Posterior vena cava (tissue), 2 donors: Measurements from ENCODE around the gene ACBD6. TPM values are rescaled to one million over a fixed set of nuclear protein-coding genes. Genes with fewer than 3 reads are reported as not detected.
"Not testable (repeated sequence)": the region's sequence is repeated elsewhere in the genome, so short reads cannot be mapped to it uniquely, and the experiment has no call there.

ENCODE experiments used
- DNase-seq: peaks from one replicate; pipeline ENCODE4 v3.0.0-alpha.2; 2020; ENCODE audit warnings: low spot score
- intact Hi-C, 2 donors: fragments of 100-400 bp; cut with DNase I; formaldehyde crosslinking; loops; one replicate each; pipeline versions ENCODE4 v1.14.1 to v1.14.2; 2022 to 2023
- long read RNA-seq, 2 donors: library from polyadenylated mRNA; unstranded; transcript quantifications; one replicate each; pipeline ENCODE4 v2.0.0, GENCODE V29; 2020 to 2021
- total RNA-seq, 2 donors: library from RNA; stranded (reverse); fragmentation: NEBNext Ultra II Directional; extraction: Animal tissue kit (Norgen Biotek cat#: 25700); gene quantifications; one replicate each; pipeline ENCODE4 v1.2.1, GENCODE V29; 2021
- donor health status: DM: yes; HTN: yes; CAD: no.
- donor health status: DM: yes; HTN: yes; CAD: no.

The ACBD6 gene, protein sequence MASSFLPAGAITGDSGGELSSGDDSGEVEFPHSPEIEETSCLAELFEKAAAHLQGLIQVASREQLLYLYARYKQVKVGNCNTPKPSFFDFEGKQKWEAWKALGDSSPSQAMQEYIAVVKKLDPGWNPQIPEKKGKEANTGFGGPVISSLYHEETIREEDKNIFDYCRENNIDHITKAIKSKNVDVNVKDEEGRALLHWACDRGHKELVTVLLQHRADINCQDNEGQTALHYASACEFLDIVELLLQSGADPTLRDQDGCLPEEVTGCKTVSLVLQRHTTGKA
- total RNA-seq, result 10 to 100 TPM; 26.8 to 30.2 TPM
- long read RNA-seq, donor 1, transcript ACBD6-201 (8 exons, 1,670 nt), result major isoform, 5 of 9 reads
- long read RNA-seq, donor 1, partial matches to known transcripts, result 1 of 9 reads
- long read RNA-seq, donor 1, other reads (novel, unspliced or antisense), result 3 of 9 reads
- long read RNA-seq, donor 2, transcript ACBD6-201 (8 exons, 1,670 nt), result major isoform, 94 of 99 reads
- long read RNA-seq, donor 2, partial matches to known transcripts, result 0 of 99 reads
- long read RNA-seq, donor 2, other reads (novel, unspliced or antisense), result 5 of 99 reads

DNA sequence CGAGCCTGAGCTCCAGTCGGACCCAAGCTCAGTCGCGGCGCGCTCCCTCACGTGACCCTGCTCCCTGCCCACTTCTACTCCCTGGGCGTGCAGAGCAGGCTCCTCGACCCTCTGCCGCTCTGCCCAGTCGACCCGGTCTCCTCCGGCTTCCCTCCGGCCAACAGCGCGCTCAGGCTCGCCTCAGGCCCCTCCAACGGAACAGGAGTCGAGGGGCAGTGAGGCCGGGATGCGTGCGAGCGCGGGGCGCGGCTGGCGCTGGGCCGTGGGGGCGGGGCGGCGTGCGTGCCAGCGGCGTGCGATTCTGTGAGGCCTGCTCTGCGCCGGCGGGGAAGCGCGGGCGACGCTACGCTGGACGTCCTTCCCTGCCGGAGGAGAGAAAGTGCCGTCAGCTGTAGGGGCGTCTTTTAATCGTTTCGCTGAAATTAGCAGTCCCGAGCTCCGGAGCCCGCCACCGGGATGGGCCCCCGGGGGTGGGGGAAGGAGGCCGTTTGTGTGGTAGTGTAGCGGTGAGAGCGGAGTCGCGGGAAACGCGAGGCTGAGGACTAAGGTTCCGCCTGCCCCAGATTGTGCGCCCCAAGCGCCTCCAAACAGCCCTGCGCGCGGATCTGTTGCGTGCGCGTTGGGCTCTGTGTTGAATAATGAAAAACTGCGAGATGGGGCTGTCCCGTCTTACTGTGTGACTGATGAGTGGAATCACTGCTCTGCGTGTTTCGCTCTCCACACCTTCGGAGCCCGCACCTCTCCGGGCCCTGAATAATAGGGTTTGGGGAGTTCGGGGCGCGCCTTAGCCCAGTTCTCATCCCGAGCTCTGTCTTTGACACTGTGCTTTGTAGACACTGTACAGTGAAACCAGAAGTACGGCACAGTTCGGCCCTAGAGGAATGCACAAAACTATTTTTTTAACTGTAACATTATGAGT, at the start of gene ACBD6:
Gene ACBD6, minus strand, starts transcription at position 217 of the 919 bp plus-strand sequence. CDS start 311 bp downstream, outside the sequence.
- intact Hi-C loops, result no loop called here
- DNase-seq, result peak; percentile 95

DNA sequence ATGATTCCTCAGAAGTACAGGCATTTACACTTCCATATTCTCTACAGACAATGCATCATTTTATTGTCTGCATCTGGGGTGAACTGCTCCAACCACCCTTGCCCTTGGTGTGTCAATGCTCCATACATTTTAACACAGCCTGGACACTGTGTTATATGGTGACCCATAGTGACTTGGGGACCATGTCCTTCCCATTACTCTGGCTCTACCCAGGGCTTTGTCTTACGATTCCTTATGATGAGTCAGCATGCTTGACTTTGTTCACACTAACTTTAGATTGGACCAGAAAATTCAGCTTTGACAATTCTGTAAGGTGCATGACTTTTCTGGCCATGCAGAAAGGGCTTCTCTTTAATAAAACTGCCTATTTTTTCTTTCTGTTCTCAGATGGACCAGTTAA, 49.6 kb upstream of the ACBD6 start:
- intact Hi-C loops, result loop anchor here in 1 of 2 donors (10.0 kb wide), 1 partner anchor 53 kb away; no protein-coding TSS in a partner anchor
- no peak for DNase-seq

DNA sequence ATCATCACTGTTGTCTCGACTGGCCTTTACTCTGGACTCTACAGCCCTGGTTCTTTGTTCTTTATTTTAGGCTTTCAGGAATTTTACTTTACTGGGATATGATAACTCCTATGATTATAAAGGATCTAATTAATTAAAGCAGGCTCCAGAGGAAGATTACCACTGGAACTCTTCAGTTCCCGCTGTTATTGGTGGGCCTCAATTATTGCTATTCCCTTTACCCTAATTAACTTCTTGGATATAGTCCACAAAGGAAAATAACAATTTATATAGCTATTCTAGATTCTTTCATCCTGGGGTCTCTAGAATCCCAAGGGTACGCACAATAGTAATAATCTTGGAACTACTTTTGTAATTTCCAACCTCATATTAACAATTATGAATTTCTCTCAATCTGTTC, 47.9 kb upstream of the ACBD6 start:
- intact Hi-C loops, result loop anchor here in 1 of 2 donors (10.0 kb wide), 1 partner anchor 55 kb away; no protein-coding TSS in a partner anchor
- DNase-seq, result no peak

DNA sequence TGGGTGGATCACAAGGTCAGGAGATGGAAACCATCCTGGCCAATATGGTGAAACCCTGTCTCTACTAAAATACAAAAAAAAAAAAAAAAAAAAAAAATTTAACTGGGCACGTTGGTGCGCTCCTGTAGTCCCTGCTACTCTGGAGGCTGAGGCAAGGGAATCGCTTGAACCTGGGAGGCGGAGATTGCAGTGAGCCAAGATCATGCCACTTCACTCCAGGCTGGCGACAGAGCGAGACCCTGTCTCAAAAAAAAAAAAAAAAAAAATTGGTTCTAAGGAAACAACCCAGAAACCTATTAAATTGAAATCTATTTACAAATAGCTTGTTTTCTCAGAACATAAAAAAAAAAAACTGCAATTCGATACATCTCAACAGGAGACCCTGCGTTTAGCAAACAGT, 47.4 kb upstream of the ACBD6 start:
- not testable (repeated sequence) for DNase-seq

DNA sequence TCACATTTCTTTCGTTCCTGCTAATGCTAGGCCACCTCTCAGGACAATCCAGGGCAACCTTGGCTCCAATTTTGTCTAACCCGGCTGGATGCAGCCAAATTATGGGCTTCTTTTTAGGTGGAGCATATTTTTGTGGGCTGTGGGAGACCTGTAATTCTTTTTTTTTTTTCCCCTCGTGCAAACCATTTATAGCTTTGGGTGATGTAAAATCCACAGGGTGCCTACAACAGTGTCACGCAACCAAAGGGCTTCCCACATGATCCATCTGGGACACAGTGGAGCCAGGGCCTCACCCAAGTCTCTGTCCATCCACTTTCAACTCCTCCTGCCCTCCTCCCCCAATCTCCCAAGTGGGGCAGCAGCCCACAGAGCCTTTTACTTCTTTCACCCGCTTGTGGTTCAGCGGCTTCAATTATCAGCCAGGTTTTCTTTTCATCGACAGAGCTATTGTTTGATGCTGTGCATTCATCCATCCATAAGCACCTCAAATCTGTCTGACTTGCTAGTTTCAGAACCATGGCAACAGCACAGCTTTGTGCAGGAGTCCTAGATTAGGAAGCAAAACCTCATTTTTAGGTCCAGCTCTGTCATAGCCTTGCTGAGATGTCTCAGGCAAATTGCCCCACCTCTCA, 46.4 kb upstream of the ACBD6 start:
- intact Hi-C loops, result no loop called here
- no peak for DNase-seq

More for the DNA sequence above, 47.4 kb upstream of the ACBD6 start:
- intact Hi-C loops, result loop anchor here in 1 of 2 donors (10.0 kb wide), 1 partner anchor 55 kb away; no protein-coding TSS in a partner anchor

DNA sequence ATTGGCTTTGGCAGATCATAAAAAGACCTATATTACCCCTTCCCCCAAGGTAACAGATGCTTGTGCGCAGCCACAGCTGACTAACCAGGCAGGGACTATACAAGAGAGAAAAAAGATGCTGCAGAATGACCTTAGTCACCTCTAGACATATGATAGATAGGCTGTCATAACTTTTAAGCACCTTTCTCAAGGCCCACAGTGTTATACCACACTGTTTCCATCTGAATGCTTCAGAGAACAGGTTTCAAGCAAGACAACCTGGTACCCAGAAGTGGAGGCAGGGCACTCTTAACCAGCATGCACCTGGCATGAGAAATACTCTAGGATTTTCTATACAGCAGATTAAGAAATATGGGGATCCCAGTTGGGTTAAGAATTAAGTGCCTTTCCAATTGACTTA, 43.6 kb upstream of the ACBD6 start:
- intact Hi-C loops, result no loop called here
- DNase-seq, result no peak

DNA sequence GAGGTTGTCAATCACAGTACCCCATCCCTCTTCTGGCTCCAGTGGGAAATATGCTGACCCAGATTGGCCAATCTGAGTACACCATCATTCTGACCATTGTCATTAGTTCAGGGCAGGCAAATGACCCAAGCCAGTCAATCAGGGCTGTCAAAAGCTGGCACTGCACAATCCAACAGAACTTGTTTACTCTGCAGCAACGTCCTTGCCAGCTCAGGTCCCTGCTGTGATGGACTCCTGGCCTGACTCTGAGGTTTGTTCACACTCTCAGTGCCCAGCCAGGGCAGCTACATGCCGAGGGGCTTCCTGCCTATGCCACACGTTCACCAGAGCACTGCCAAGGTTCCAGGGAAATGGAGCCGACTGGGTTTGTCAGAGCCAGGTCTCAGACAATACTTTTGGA, 41.7 kb upstream of the ACBD6 start:
- intact Hi-C loops, result no loop called here
- no peak for DNase-seq

DNA sequence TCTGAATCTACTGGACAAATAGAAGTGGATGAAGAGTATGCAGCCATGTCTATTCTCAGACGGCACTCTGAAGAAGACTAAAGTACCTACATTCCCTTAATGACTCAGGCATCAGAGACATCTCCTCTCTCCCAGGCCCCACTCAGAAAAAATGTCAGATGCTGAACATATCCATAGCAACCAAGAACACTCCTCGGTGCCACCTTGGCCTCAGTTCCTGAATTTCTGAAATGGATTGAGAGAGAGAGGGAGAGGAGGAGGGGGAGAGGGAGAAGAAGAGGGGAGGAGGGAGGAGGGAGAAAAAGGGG, 40.4 kb upstream of the ACBD6 start:
- intact Hi-C loops, result no loop called here
- no peak for DNase-seq

DNA sequence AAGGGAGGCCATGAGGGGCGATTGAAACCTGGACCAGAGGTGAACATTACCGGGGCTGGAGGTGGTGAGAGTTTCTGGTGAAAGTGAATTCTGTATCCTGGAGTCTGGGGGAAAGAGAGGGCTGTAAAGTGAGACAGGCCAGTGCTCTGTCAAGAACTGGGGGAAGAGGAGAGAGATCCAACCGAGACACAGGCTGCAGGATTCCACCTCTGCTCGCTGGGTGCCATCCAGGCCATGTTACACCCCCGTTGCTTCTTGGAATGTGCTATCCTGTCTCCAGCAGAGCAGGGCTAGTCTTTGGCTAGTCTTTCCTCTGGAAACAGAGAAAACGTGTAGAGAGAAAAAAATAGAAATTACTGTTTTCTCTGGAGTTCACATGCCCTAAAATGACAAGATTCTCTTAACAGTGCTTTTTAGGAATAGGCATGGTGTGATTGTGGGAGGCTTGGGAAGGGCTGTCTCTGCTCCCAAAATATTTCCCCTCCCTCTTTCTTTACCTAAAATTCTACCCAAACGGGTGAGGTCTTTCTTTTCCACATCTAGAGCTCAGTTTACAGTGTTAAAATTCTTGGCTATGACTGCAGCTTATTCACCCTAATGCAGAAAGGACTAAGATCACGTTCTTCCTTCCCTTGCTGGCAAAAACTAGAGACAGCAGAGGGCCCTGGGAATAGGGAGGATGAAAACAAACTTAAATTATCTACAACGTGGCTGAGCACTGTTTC, 39.9 kb upstream of the ACBD6 start:
- intact Hi-C loops, result no loop called here
- DNase-seq, result no peak

DNA sequence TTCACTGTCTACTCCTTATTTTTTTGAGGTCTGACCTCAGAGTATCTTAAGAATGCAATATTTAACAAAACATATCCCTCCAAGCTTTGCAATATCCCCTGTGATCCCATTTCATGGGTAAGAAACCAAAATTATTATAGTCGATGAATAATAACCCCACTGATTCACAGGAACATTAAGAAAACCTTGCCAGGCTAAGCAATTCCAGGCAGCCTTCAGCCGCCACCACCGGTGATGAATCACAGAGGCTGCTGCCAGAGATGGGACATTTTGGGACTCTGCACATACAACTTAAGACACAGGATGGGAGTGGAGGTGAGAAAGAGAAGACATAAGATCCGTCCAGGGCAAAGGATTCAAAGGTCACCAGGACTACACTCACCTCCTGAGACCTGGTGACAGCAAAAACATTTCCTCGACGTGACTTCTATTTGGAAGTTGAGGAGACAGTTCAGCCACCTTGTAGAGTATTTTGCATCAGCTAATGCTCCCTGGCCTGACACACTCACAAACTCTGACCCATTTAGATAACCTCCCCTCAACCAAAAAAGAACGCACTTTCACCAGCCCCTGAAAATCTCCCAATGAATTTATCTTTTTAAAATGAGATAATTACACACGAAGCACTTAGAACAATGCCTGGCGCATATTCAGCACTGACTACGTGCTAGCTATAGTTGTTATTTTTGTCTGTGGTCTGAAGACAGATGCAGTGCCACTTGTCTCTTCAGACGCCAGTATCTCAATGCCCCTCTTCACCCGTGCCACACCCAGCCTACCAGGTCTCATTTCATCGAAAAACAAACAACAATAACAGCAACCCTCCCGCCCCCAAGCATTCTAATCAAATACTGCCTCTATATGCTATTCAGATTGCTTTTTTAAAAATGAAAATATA, 38.6 kb upstream of the ACBD6 start:
- intact Hi-C loops, result no loop called here
- DNase-seq, result no peak

DNA sequence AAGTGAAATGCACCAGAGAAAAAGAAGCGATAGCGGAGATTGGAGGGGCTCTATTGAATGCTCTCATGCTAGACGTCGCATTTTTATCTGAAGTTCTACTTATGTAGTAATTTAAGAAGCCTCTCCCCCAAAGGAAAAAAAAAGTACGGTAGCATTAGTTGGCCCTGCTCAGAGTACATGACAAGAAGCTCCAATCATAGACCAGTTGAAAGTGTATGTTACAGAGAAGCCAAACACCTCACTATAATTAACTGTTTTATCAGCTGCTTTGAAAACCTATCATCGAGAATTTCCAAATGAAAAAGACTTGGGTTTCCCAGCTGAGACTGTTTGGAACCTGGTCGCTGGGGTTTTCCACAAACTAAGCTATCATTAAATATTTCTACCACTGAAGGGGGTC, 36.8 kb upstream of the ACBD6 start:
- no peak for DNase-seq
- intact Hi-C loops, result loop anchor here (10.0 kb wide), 2 partner anchors 86 to 96 kb away; partner anchors contain the start of gene XPR1 (in 1 of the 2)

DNA sequence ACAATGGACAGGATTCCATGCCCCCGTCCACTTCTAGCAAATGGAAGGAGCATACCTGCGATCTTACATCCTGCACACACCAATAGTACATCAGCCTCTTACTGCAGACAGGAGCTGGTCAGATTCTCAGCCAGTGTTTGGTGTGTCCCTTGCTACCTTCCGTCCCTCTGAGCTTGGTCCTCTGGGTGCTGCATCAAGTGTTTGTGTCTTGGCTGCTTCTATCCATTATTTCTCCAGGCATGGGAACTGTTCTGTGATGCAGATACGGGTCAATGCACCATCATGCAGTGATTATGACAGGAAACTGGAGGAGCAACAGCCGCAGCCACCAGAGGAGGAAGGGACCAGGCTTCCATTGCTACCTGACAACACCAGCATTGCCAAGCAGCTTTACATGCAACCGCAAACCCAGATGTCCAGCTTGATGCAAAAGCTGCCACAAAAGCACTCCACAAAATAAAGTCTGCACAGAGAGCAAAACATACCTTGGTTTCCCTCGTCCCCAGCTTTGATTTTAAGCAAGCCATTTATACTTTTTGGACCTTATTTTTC, 34.5 kb upstream of the ACBD6 start:
- DNase-seq, result no peak
- intact Hi-C loops, result loop anchor here (10.0 kb wide), 2 partner anchors 88 to 98 kb away; partner anchors contain the start of gene XPR1 (in 1 of the 2)

DNA sequence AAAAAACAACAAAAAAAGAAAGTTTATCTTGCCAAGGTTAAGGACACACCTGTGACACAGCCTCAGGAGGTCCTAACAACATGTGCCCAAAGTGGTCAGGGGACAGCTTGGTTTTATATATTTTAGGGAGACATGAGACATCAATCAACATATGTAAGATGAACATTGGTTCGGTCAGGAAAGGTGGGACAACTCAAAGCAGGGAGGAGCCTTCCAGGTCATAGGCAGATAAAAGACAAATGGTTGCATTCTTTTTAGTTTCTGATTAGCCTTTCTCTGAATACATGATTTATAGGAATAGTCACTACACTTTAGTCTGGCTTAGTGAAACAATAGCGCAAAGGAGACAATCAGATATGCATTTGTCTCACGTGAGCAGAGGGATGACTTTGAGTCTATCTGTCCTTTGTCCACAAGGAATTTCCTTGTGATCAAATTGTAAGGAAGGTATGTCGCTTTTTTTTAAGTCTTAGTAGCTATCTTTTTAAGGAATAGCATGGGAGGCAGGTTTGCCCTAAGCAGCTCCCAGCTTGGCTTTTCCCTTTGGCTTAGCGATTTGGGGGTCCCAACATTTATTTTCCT, 33.1 kb upstream of the ACBD6 start:
- intact Hi-C loops, result loop anchor here (10.0 kb wide), 2 partner anchors 89 to 99 kb away; partner anchors contain the start of gene XPR1 (in 1 of the 2)
- DNase-seq, result no peak

DNA sequence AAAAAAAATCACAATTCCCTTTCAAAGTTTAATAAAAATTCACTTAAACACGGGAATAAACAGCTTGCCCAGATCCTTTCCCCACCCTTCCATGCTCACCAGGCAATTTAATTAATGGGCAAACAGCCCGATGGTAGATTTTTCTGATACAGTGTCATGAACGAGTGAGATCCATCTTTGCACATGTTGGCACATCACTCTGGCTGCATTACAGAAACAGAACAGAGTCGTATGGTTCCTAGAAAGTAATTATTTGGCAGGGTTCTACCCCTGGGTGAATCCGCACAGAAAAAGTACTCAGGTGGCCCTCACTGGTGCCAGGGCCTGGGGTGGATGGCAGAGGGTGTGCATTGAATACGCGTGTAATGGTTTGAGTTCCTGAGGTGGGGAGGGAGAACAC, 31.8 kb upstream of the ACBD6 start:
- intact Hi-C loops, result loop anchor here (5.0 to 10.0 kb wide), 3 partner anchors 91 to 328 kb away; partner anchors contain the start of gene XPR1 (in 1 of the 2)
- DNase-seq, result no peak

DNA sequence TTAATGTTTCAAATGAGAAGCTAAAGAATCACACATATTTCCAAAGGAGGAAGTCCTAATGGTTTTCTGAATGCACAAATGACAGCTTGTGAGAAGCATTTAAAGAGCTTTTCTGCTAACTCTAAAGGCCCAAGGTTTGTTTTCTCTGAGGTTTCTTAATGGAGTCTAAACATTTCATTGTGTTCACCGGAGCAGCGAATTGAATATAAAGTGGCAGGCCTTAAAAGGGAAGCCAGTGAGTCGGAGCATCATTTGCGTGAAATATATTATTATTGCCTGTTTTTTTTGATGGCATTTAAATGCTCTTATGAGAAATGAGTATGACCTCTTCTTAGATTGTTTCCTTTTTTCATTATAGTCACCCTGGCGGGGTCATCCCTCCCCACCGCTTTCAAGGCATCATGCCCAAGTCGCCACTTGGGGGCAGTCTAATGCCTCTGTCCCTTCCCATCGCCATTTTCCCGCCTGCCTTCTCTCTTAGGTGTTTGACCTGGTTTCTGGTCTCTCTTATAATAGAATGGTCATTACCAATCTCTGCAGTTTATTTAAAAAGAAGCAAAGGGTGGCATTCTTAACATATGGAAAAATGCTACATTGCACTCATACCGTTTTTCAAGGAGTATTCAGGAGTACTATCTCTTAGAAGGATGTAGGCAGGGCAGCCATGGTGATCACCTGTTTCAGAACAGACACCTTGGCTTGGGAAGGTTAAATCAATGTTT, 31.1 kb upstream of the ACBD6 start:
- intact Hi-C loops, result loop anchor here (5.0 to 10.0 kb wide), 3 partner anchors 91 to 329 kb away; partner anchors contain the start of gene XPR1 (in 1 of the 2)
- peak; percentile 86 for DNase-seq

DNA sequence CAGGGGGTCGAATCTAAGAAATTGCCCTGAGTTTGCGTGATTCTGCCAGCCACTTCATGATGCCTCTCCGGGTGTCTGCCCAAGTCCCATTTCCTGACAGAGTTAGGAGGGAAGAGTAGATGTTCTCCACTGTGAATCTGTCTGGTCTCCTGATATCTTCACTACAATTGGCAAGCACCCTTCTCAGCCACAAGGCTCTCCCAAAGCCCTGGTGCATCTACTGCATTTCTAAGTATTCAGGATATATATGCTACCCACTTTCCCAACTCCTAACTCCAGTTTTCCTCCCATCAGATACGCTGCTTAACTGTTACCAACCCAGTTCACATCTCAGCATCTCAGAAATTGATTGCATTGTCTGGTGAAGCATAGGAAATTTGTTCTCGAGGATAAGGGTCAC, 30.5 kb upstream of the ACBD6 start:
- intact Hi-C loops, result loop anchor here (5.0 to 10.0 kb wide), 3 partner anchors 92 to 329 kb away; partner anchors contain the start of gene XPR1 (in 1 of the 2)
- DNase-seq, result no peak
